IMR-90 (cell line): ENCODE data around the gene EIF3L. TPM values are rescaled to one million over a fixed set of nuclear protein-coding genes. Genes with fewer than 3 reads are reported as not detected.

ENCODE experiments used
- ATAC-seq: fragments of 200-7000 bp; cut with Tn5 transposase; 2 replicates; pipeline ENCODE4 v1.9.1; 2020; ENCODE audit warnings: low read depth, mild to moderate bottlenecking, moderate library complexity
- BruUV-seq: library from RNA; stranded (reverse); fragments of 400-500 nt; replicated peaks from 2 replicates; lab custom pipeline; 2021; lab: Mats Ljungman, UMichigan
- CTCF ChIA-PET: fragments of 300-600 bp; formaldehyde crosslinking; extraction: SDS; loops from one replicate; lab custom pipeline; 2021; ENCODE audit warnings: antibody characterized with exemption; lab: Yijun Ruan, JAX
- POLR2A ChIA-PET: fragments of 300-600 bp; sonication (Branson Sonifier 250); formaldehyde crosslinking; loops from one replicate; lab custom pipeline; 2022; ENCODE audit warnings: antibody characterized with exemption; ENCODE audit not compliant: unreplicated experiment; lab: Charles Lee
- DNase-seq: peaks from one replicate; pipeline ENCODE4 v3.0.0; 2013
- H2AFZ ChIP-seq: replicated peaks from 2 replicates; pipeline ENCODE3; 2013; ENCODE audit warnings: low read length, mild to moderate bottlenecking; ENCODE audit not compliant: poor library complexity
- H2AK5ac ChIP-seq: 2 replicates; pipeline ENCODE4 v1.6.1; 2013; ENCODE audit warnings: low read depth, low read length, inconsistent platforms
- H2AK9ac ChIP-seq: replicated peaks from 2 replicates; pipeline ENCODE3; 2013; ENCODE audit warnings: mild to moderate bottlenecking, low read depth, low read length, moderate library complexity; ENCODE audit not compliant: poor library complexity
- H2BK120ac ChIP-seq: 2 replicates; pipeline ENCODE4 v1.6.1; 2013; ENCODE audit warnings: low read depth, low read length, inconsistent platforms
- H2BK15ac ChIP-seq: 3 replicates; pipeline ENCODE4 v1.6.1; 2013; ENCODE audit warnings: low read depth, low read length, inconsistent platforms
- H2BK20ac ChIP-seq: 2 replicates; pipeline ENCODE4 v1.6.1; 2013; ENCODE audit warnings: low read depth, mild to moderate bottlenecking, inconsistent platforms, low read length, moderate library complexity
- H2BK5ac ChIP-seq: 2 replicates; pipeline ENCODE4 v1.6.1; 2013; ENCODE audit warnings: mild to moderate bottlenecking, low read depth, low read length, inconsistent platforms; ENCODE audit not compliant: poor library complexity, severe bottlenecking
- H3K14ac ChIP-seq: replicated peaks from 2 replicates; pipeline ENCODE4 v1.6.1; 2013; ENCODE audit warnings: low read depth, low read length, inconsistent platforms
- H3K18ac ChIP-seq: 2 replicates; pipeline ENCODE4 v1.6.1; 2013; ENCODE audit warnings: low read depth, low read length, control low read depth
- H3K23ac ChIP-seq: 2 replicates; pipeline ENCODE4 v1.6.1; 2013; ENCODE audit warnings: low read depth, low read length, inconsistent platforms
- H3K27ac ChIP-seq: 2 replicates; pipeline ENCODE4 v1.5.1; 2013; ENCODE audit warnings: mild to moderate bottlenecking, control low read depth, low read length; ENCODE audit not compliant: insufficient read depth
- H3K27me3 ChIP-seq: 2 replicates; pipeline ENCODE4 v1.6.1; 2013; ENCODE audit warnings: low read length; ENCODE audit not compliant: control insufficient read depth, insufficient read depth
- H3K36me3 ChIP-seq: 2 replicates; pipeline ENCODE4 v1.6.1; 2013; ENCODE audit warnings: low read length, mixed read lengths; ENCODE audit not compliant: control insufficient read depth, insufficient read depth
- H3K4ac ChIP-seq: 2 replicates; pipeline ENCODE4 v1.6.1; 2013; ENCODE audit warnings: low read depth, low read length, inconsistent platforms
- H3K4me1 ChIP-seq: 2 replicates; pipeline ENCODE4 v1.6.1; 2013; ENCODE audit warnings: low read length, mixed read lengths; ENCODE audit not compliant: control insufficient read depth, insufficient read depth
- H3K4me2 ChIP-seq: 2 replicates; pipeline ENCODE4 v1.6.1; 2013; ENCODE audit warnings: low read depth, mild to moderate bottlenecking, control low read depth, low read length, moderate library complexity
- H3K4me3 ChIP-seq: 2 replicates; pipeline ENCODE4 v1.5.1; 2013; ENCODE audit warnings: low read depth, mild to moderate bottlenecking, control low read depth, low read length, moderate library complexity; ENCODE audit not compliant: insufficient read depth
- H3K56ac ChIP-seq: 2 replicates; pipeline ENCODE4 v1.6.1; 2013; ENCODE audit warnings: low read length, inconsistent platforms; ENCODE audit not compliant: insufficient read depth; ENCODE audit errors: extremely low read depth
- H3K79me1 ChIP-seq, 2 experiments: 2 replicates each; pipeline ENCODE4 v1.6.1; 2013; ENCODE audit warnings: low read length in 2 of 2, inconsistent platforms in 1 of 2, low read depth in 1 of 2
- H3K9ac ChIP-seq: 2 replicates; pipeline ENCODE4 v1.6.1; 2013; ENCODE audit warnings: low read depth, low read length, control low read depth
- H3K9me1 ChIP-seq: 2 replicates; pipeline ENCODE4 v1.6.1; 2013; ENCODE audit warnings: low read length, inconsistent platforms; ENCODE audit not compliant: insufficient read depth
- H3K9me3 ChIP-seq: 2 replicates; pipeline ENCODE4 v1.6.1; 2013; ENCODE audit warnings: low read length; ENCODE audit not compliant: control insufficient read depth, insufficient read depth
- H4K20me1 ChIP-seq: 2 replicates; pipeline ENCODE4 v1.6.1; 2013; ENCODE audit warnings: low read length, inconsistent platforms; ENCODE audit not compliant: insufficient read depth
- H4K5ac ChIP-seq: 2 replicates; pipeline ENCODE4 v1.6.1; 2013; ENCODE audit warnings: mild to moderate bottlenecking, low read depth, low read length, control low read depth
- H4K8ac ChIP-seq, 2 experiments: 2 replicates each; pipeline ENCODE4 v1.6.1; 2013; ENCODE audit warnings: low read depth in 2 of 2, low read length in 2 of 2, control low read depth in 1 of 2, inconsistent platforms in 1 of 2
- H4K91ac ChIP-seq: 2 replicates; pipeline ENCODE4 v1.6.1; 2013; ENCODE audit warnings: low read depth, low read length, inconsistent platforms; ENCODE audit not compliant: insufficient read depth
- BHLHE40 ChIP-seq: fragments of 150-350 bp; IDR thresholded peaks from 2 replicates; pipeline ENCODE4 v1.6.1; 2016; ENCODE audit warnings: mild to moderate bottlenecking, low read depth, low read length
- CEBPB ChIP-seq: IDR thresholded peaks from 2 replicates; pipeline ENCODE4 v1.6.1; 2012; ENCODE audit warnings: low read depth, low read length, improper control_type of control experiment
- CHD1 ChIP-seq: IDR thresholded peaks from 2 replicates; pipeline ENCODE4 v1.6.1; 2012; ENCODE audit warnings: low read depth, low read length, improper control_type of control experiment
- CTCF ChIP-seq: conservative IDR thresholded peaks from 2 replicates; pipeline ENCODE4 v1.5.1; 2012; ENCODE audit warnings: mild to moderate bottlenecking, low read depth, low read length, improper control_type of control experiment
- ELK1 ChIP-seq: fragments of 150-350 bp; IDR thresholded peaks from 2 replicates; pipeline ENCODE4 v1.6.1; 2016; ENCODE audit warnings: low read depth, mild to moderate bottlenecking, low read length, moderate library complexity, borderline replicate concordance
- FOS ChIP-seq: fragments of 150-350 bp; IDR thresholded peaks from 2 replicates; pipeline ENCODE4 v1.6.1; 2016; ENCODE audit warnings: low read depth, low read length
- MAFK ChIP-seq: IDR thresholded peaks from 2 replicates; pipeline ENCODE4 v1.6.1; 2012; ENCODE audit warnings: low read depth, low read length, improper control_type of control experiment
- MAZ ChIP-seq: IDR thresholded peaks from 2 replicates; pipeline ENCODE4 v1.6.1; 2012; ENCODE audit warnings: low read depth, mild to moderate bottlenecking, low read length, improper control_type of control experiment, moderate library complexity, borderline replicate concordance
- MXI1 ChIP-seq: IDR thresholded peaks from 2 replicates; pipeline ENCODE4 v1.6.1; 2012; ENCODE audit warnings: low read depth, mild to moderate bottlenecking, low read length, moderate library complexity, borderline replicate concordance
- NFE2L2 ChIP-seq: fragments of 150-350 bp; IDR thresholded peaks from 2 replicates; pipeline ENCODE4 v1.6.1; 2016; ENCODE audit warnings: low read depth, mild to moderate bottlenecking, low read length
- POLR2A ChIP-seq: IDR thresholded peaks from 2 replicates; pipeline ENCODE4 v1.6.1; 2012; ENCODE audit warnings: mild to moderate bottlenecking, low read depth, low read length
- RCOR1 ChIP-seq: IDR thresholded peaks from 2 replicates; pipeline ENCODE4 v1.6.1; 2012; ENCODE audit warnings: mild to moderate bottlenecking, low read length, improper control_type of control experiment; ENCODE audit not compliant: insufficient replicate concordance
- RFX5 ChIP-seq: IDR thresholded peaks from 2 replicates; pipeline ENCODE4 v1.8.0; 2012; ENCODE audit warnings: low read depth, mild to moderate bottlenecking, low read length, moderate library complexity
- SMC3 ChIP-seq: fragments of 150-350 bp; IDR thresholded peaks from 2 replicates; pipeline ENCODE4 v1.6.1; 2016; ENCODE audit warnings: low read depth, mild to moderate bottlenecking, antibody characterized with exemption, low read length, moderate library complexity
- USF2 ChIP-seq: fragments of 150-350 bp; IDR thresholded peaks from 2 replicates; pipeline ENCODE4 v1.6.1; 2017; ENCODE audit warnings: mild to moderate bottlenecking, antibody characterized with exemption, low read length, low read depth
- WGBS, 2 experiments: methylation state at CpG; one replicate each; pipeline versions ENCODE4 v1.1.5 to v1.1.7; 2013; ENCODE audit warnings: missing lambda C conversion rate in 2 of 2; ENCODE audit not compliant: insufficient read length in 1 of 2; ENCODE audit errors: extremely low coverage in 2 of 2; 5-methylcytosine and 5-hydroxymethylcytosine counted together
- dilution Hi-C: fragments of 300-500 bp; cut with HindIII; formaldehyde crosslinking; loops from one replicate; pipeline ENCODE4 v1.14.3; 2018; ENCODE audit warnings: low sequenced_read_pairs; ENCODE audit not compliant: unreplicated experiment
- in situ Hi-C: fragments of 300-500 bp; cut with MboI; formaldehyde crosslinking; loops from 3 replicates; pipeline ENCODE4 v1.14.3; 2019; ENCODE audit warnings: low sequenced_read_pairs, inconsistent platforms, mixed read lengths
- intact Hi-C: fragments of 100-400 bp; cut with micrococcal nuclease; formaldehyde crosslinking; loops from 2 replicates; pipeline ENCODE4 v1.10.0; 2022
- polyA plus RNA-seq, 3 experiments: library from polyadenylated mRNA; depleted of rRNA; stranded (reverse); fragments of >200 nt; gene quantifications; 2 replicates each; pipeline ENCODE4 v1.2.3, GENCODE V29; 2012; ENCODE audit warnings: low replicate concordance in 1 of 3
- total RNA-seq: library from RNA; depleted of rRNA; stranded (reverse); fragments of >200 nt; gene quantifications from 2 replicates; pipeline ENCODE4 v1.2.3, GENCODE V29; 2012

The EIF3L gene
- total and polyA plus RNA-seq, 2 of the 4 experiments (the other 2 are of a cell fraction) = 391 to 593 TPM

- Histone ChIP-seq H3K14ac (peak overlapping the region; percentile 48; the same call in 1 of the 2 replicates), H4K20me1 (0 out of 2 replicates have a peak, but pooled peaks cover 4% of the 10 kb centered on the region), H2BK15ac (no peak overlapping the region), H4K5ac (no peak overlapping the region), H2BK120ac (no peak overlapping the region), H2AFZ (peak overlapping the region; percentile 99), H3K4ac (peak overlapping the region; percentile 74; the same call in 1 of the 2 replicates), H2AK9ac (peak overlapping the region; percentile 80), H3K18ac (no peak overlapping the region), H3K9me3 (no peaks in the 10 kb centered on the region), H3K9ac (peak overlapping the region; percentile 85), H3K9me1 (peaks cover 4% of the 10 kb centered on the region; the same call in 1 of the 2 replicates), H2AK5ac (no peak overlapping the region), H3K36me3 (peaks cover 4% of the 10 kb centered on the region), H3K27me3 (no peaks in the 10 kb centered on the region), H4K8ac (peak overlapping the region in 1 of 2 experiments; percentile 74; a peak in 1 of 4 replicates), H3K27ac (peak overlapping the region; percentile 48; the same call in 1 of the 2 replicates), H3K4me3 (peak overlapping the region; percentile 62), H3K79me1 (peaks cover 26 to 49% of the 10 kb centered on the region in 2 experiments), H3K4me2 (peak overlapping the region; percentile 100), H3K23ac (peak overlapping the region; percentile 81), H2BK5ac (peak overlapping the region; percentile 34), H2BK20ac (no peak overlapping the region), H3K56ac (0 out of 2 replicates have a peak overlapping the region, but pooled peaks have one; percentile 7), H3K4me1 (no peaks in the 10 kb centered on the region), H4K91ac (no peak overlapping the region)
- dilution Hi-C loops (no loop called here), in situ Hi-C loops (no loop called here), intact Hi-C loops (loop anchor here (5.0 kb wide), 1 partner anchor 36 kb away; the partner anchor contains the start of gene GCAT)
- ATAC-seq (peak; percentile 63), DNase-seq (peak; percentile 32)
- 0% methylated on average over 28 of the region's 46 CpGs; no CpG with 5 or more reads in 1 of the 2 experiments for WGBS, 2 experiments
- no TSS peak for BruUV-seq
- no peak for TF ChIP-seq MAZ
- no peak for TF ChIP-seq SMC3
- no peak for TF ChIP-seq CEBPB
- no peak for TF ChIP-seq ELK1
- TF ChIP-seq POLR2A = no peak
- TF ChIP-seq CTCF = no peak
- TF ChIP-seq FOS = no peak
- no peak for TF ChIP-seq MXI1
- TF ChIP-seq BHLHE40 = no peak
- no peak for TF ChIP-seq NFE2L2
- TF ChIP-seq RFX5 = no peak
- no peak for TF ChIP-seq USF2
- TF ChIP-seq MAFK = no peak
- TF ChIP-seq RCOR1 = no peak
- TF ChIP-seq CHD1 = no peak
- ChIA-PET POLR2A (interaction anchor here (0.6 kb wide), 1 partner anchor 9 kb away, joined by 3 read pairs; no protein-coding TSS in a partner anchor), CTCF (interaction anchor here (1.1 kb wide), 1 partner anchor 26 kb away, joined by 3 read pairs; no protein-coding TSS in a partner anchor)
These were observed 5.5 kb upstream of the EIF3L start for GRCh38 chr22:37843741-37844089.
